ENCODE results near the gene IL22.

- TF ChIP-seq POLR2AphosphoS5 (IDR thresholded peaks at IDR 0.05; ENCODE audit: low read depth, low read length) (no peak), POLR2A (IDR thresholded peaks at IDR 0.05; ENCODE audit: low read depth, low read length) (no peak)
Observed at GRCh38 chr12:68264857-68265256, 11.5 kb upstream of the IL22 start.

All from GM12892 (cell line).